OCI-LY7 (cell line): ENCODE data around the gene APOC3. TPM values are rescaled to one million over a fixed set of nuclear protein-coding genes. Genes with fewer than 3 reads are reported as not detected.

Experiments used
- BruUV-seq: library from RNA; stranded (reverse); fragments of 400-500 nt; replicated peaks from 2 replicates; lab custom pipeline; 2021; lab: Mats Ljungman, UMichigan
- CTCF ChIA-PET: fragments of 300-600 bp; sonication (Branson Sonifier 250); formaldehyde crosslinking; loops from one replicate; lab custom pipeline; 2022; ENCODE audit warnings: antibody characterized with exemption; ENCODE audit not compliant: unreplicated experiment; lab: Charles Lee
- POLR2A ChIA-PET: fragments of 300-600 bp; sonication (Branson Sonifier 250); formaldehyde crosslinking; loops from one replicate; lab custom pipeline; 2022; ENCODE audit warnings: antibody characterized with exemption; lab: Charles Lee
- DNase-seq: peaks from one replicate; pipeline ENCODE4 v3.0.0-alpha.2; 2015; ENCODE audit warnings: low spot score
- H2AFZ ChIP-seq: fragments of 200-600 bp; sonication (generic), shearing (Covaris generic); 2 replicates; pipeline ENCODE4 v1.6.1; 2014; ENCODE audit warnings: mild to moderate bottlenecking, antibody characterized with exemption, low read length, moderate library complexity
- H3K27ac ChIP-seq: fragments of 200-600 bp; sonication (generic); 2 replicates; pipeline ENCODE4 v1.5.1; 2014; ENCODE audit warnings: mixed run types, low read depth, mild to moderate bottlenecking, moderate library complexity, low read length, inconsistent platforms; ENCODE audit not compliant: poor library complexity, severe bottlenecking
- H3K36me3 ChIP-seq: fragments of 200-600 bp; sonication (generic); 2 replicates; pipeline ENCODE4 v1.6.1; 2014; ENCODE audit warnings: mild to moderate bottlenecking, antibody characterized with exemption, low read length, moderate library complexity, mixed read lengths; ENCODE audit not compliant: insufficient read depth
- H3K4me1 ChIP-seq: fragments of 200-600 bp; sonication (generic); 2 replicates; pipeline ENCODE4 v1.5.1; 2014; ENCODE audit warnings: mild to moderate bottlenecking, low read length; ENCODE audit not compliant: insufficient read depth, poor library complexity, severe bottlenecking
- H3K4me2 ChIP-seq: fragments of 200-600 bp; sonication (generic); 2 replicates; pipeline ENCODE4 v1.6.1; 2014; ENCODE audit warnings: mild to moderate bottlenecking, low read length
- H3K4me3 ChIP-seq: fragments of 200-600 bp; sonication (generic); 2 replicates; pipeline ENCODE4 v1.5.1; 2014; ENCODE audit warnings: mild to moderate bottlenecking, low read depth, low read length; ENCODE audit not compliant: poor library complexity, severe bottlenecking
- H3K79me2 ChIP-seq: fragments of 200-600 bp; sonication (generic); 2 replicates; pipeline ENCODE4 v1.6.1; 2016; ENCODE audit warnings: low read depth, mild to moderate bottlenecking, low read length, moderate library complexity, mixed read lengths; ENCODE audit not compliant: insufficient read depth
- H3K9me2 ChIP-seq: fragments of 200-600 bp; sonication (generic); 2 replicates; pipeline ENCODE4 v1.6.1; 2016; ENCODE audit warnings: mild to moderate bottlenecking, low read length, mixed read lengths; ENCODE audit not compliant: insufficient read depth
- H3K9me3 ChIP-seq: fragments of 200-600 bp; sonication (generic); 2 replicates; pipeline ENCODE4 v1.6.1; 2014; ENCODE audit warnings: mild to moderate bottlenecking, mixed run types, low read length, mixed read lengths
- H4K20me1 ChIP-seq: fragments of 200-600 bp; sonication (generic); 2 replicates; pipeline ENCODE4 v1.6.1; 2014; ENCODE audit warnings: mild to moderate bottlenecking, antibody characterized with exemption, low read length, moderate library complexity, mixed read lengths; ENCODE audit not compliant: insufficient read depth
- EZH2phosphoT487 ChIP-seq: fragments of 200-600 bp; sonication (generic); IDR thresholded peaks from 2 replicates; pipeline ENCODE4 v1.6.1; 2018; ENCODE audit warnings: low read depth, borderline replicate concordance, mild to moderate bottlenecking, mixed run types, antibody characterized with exemption, low read length, moderate library complexity, mixed read lengths
- intact Hi-C: fragments of 100-400 bp; cut with micrococcal nuclease; formaldehyde crosslinking; loops from one replicate; pipeline ENCODE4 v1.10.0; 2022; ENCODE audit not compliant: unreplicated experiment
- total RNA-seq, 2 experiments: library from RNA; depleted of rRNA in 1 of 2; stranded (reverse); fragments of >200 nt in 1 of 2; shearing (Covaris generic) in 1 of 2; gene quantifications; 2 replicates each; pipeline ENCODE4 v1.2.3, GENCODE V29; 2014 to 2022
- TF ChIP-seq, protein P1 (sequence below): fragments of 200-600 bp; sonication (generic); conservative IDR thresholded peaks from 2 replicates; pipeline ENCODE4 v1.5.1; 2014; ENCODE audit warnings: mild to moderate bottlenecking, antibody characterized with exemption, low read length, moderate library complexity, mixed read lengths

APOC3 gene
- total RNA-seq, 2 experiments from 2014 or later = not detected

DNA sequence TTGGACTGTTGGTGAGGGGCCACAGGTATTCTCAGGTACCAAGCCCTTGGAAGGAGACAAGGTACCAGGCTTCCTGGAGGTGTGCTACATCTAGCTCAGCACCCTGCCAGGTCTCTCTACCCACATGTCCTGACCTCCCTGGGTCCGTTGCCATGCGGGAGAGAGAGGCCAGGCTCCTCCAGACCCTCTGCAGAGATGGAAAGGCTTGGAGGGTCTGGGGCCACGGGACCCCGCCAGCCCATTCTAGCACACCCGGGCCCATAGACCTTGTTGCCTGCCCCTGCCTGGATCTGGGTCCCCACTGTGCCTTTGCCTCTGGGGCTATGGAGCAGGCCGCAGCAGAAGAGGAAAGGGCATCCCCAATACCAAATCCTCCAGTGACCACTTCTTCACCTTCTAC, 2.2 kb upstream of the APOC3 start:
- H4K20me1 ChIP-seq = no peaks in the 10 kb centered on the region
- H3K4me3 ChIP-seq = no peak overlapping the region
- intact Hi-C loops = no loop called here
- TF ChIP-seq, protein P1, sequence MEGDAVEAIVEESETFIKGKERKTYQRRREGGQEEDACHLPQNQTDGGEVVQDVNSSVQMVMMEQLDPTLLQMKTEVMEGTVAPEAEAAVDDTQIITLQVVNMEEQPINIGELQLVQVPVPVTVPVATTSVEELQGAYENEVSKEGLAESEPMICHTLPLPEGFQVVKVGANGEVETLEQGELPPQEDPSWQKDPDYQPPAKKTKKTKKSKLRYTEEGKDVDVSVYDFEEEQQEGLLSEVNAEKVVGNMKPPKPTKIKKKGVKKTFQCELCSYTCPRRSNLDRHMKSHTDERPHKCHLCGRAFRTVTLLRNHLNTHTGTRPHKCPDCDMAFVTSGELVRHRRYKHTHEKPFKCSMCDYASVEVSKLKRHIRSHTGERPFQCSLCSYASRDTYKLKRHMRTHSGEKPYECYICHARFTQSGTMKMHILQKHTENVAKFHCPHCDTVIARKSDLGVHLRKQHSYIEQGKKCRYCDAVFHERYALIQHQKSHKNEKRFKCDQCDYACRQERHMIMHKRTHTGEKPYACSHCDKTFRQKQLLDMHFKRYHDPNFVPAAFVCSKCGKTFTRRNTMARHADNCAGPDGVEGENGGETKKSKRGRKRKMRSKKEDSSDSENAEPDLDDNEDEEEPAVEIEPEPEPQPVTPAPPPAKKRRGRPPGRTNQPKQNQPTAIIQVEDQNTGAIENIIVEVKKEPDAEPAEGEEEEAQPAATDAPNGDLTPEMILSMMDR = no peak
- TF ChIP-seq EZH2phosphoT487 = no peak
- H3K4me1 ChIP-seq = no peaks in the 10 kb centered on the region
- H3K4me2 ChIP-seq = no peak overlapping the region
- H2AFZ ChIP-seq = no peak overlapping the region
- no peak overlapping the region for H3K27ac ChIP-seq
- POLR2A ChIA-PET = no interaction called here
- no peak for DNase-seq
- no peaks in the 10 kb centered on the region for H3K79me2 ChIP-seq
- no TSS peak for BruUV-seq
- CTCF ChIA-PET = interaction anchor here (0.6 kb wide), 1 partner anchor 403 kb away, joined by 3 read pairs; no protein-coding TSS in a partner anchor
- H3K9me2 ChIP-seq = no peaks in the 10 kb centered on the region
- no peaks in the 10 kb centered on the region for H3K9me3 ChIP-seq
- no peaks in the 10 kb centered on the region for H3K36me3 ChIP-seq

DNA sequence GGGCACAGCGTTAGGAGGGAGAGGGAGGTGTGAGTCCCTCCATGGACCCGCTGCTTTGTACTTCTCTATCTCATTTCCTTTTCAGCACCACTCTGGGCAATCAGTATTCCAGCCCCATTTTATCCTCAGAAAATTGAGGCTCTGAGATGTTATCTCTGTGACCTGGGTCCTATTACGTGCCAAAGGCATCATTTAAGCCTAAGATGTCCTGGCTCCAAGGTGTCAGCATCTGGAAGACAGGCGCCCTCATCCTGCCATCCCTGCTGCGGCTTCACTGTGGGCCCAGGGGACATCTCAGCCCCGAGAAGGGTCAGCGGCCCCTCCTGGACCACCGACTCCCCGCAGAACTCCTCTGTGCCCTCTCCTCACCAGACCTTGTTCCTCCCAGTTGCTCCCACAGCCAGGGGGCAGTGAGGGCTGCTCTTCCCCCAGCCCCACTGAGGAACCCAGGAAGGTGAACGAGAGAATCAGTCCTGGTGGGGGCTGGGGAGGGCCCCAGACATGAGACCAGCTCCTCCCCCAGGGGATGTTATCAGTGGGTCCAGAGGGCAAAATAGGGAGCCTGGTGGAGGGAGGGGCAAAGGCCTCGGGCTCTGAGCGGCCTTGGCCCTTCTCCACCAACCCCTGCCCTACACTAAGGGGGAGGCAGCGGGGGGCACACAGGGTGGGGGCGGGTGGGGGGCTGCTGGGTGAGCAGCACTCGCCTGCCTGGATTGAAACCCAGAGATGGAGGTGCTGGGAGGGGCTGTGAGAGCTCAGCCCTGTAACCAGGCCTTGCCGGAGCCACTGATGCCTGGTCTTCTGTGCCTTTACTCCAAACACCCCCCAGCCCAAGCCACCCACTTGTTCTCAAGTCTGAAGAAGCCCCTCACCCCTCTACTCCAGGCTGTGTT, 829 bp upstream of the APOC3 start:
- Histone ChIP-seq H3K27ac (no peak overlapping the region), H3K4me2 (no peak overlapping the region), H4K20me1 (no peaks in the 10 kb centered on the region), H3K9me2 (no peaks in the 10 kb centered on the region), H3K9me3 (no peaks in the 10 kb centered on the region), H3K79me2 (no peaks in the 10 kb centered on the region), H3K4me1 (no peaks in the 10 kb centered on the region), H3K4me3 (no peak overlapping the region), H2AFZ (no peak overlapping the region), H3K36me3 (no peaks in the 10 kb centered on the region)
- intact Hi-C loops = no loop called here
- no peak for DNase-seq
- ChIA-PET CTCF (no interaction called here), POLR2A (no interaction called here)
- no TSS peak for BruUV-seq
- no peak for TF ChIP-seq EZH2phosphoT487
- TF ChIP-seq, protein P1 = no peak
